K562 (cell line): Measurements from ENCODE around the gene RHEBL1. TPM values are rescaled to one million over a fixed set of nuclear protein-coding genes. Genes with fewer than 3 reads are reported as not detected.

Experiments
- BHLHE40 ChIP-seq: IDR thresholded peaks from 2 replicates; pipeline ENCODE4 v1.6.1; 2011; ENCODE audit warnings: low read length, improper control_type of control experiment
- DEAF1 ChIP-seq: fragments of 450-650 bp; formaldehyde crosslinking; IDR thresholded peaks from 2 replicates; pipeline ENCODE4 v1.4.0; 2020; ENCODE audit warnings: mild to moderate bottlenecking, moderate library complexity
- E2F8 ChIP-seq: fragments of 450-650 bp; IDR thresholded peaks from 2 replicates; pipeline ENCODE4 v1.7.1; 2018; ENCODE audit warnings: mild to moderate bottlenecking, low read depth; ENCODE audit not compliant: partially characterized antibody
- MEF2D ChIP-seq: conservative IDR thresholded peaks from 2 replicates; pipeline ENCODE4 v1.6.1; 2016; ENCODE audit warnings: low read depth, missing genetic modification characterization, missing compliant biosample characterization
- TCF3 ChIP-seq: sonication (generic); formaldehyde crosslinking; IDR thresholded peaks from 2 replicates; pipeline ENCODE4 v1.4.0; 2020; ENCODE audit warnings: mild to moderate bottlenecking, missing genetic modification reagents
- TCF7 ChIP-seq: sonication (generic); IDR thresholded peaks from 2 replicates; pipeline ENCODE4 v1.6.1; 2016; ENCODE audit warnings: antibody characterized with exemption, borderline replicate concordance
- TRIM25 ChIP-seq: fragments of 450-650 bp; IDR thresholded peaks from 2 replicates; pipeline ENCODE4 v1.7.0; 2016; ENCODE audit warnings: borderline replicate concordance
- ZBTB40 ChIP-seq, 2 experiments: fragments of 450-650 bp in 1 of 2; sonication (generic) in 1 of 2; formaldehyde crosslinking in 1 of 2; IDR thresholded peaks; 2 replicates each; pipeline versions ENCODE4 v1.7.1 to v1.9.0; 2016 to 2022; ENCODE audit warnings: inconsistent platforms in 1 of 2, mild to moderate bottlenecking in 1 of 2, missing genetic modification reagents in 1 of 2
- ZZZ3 ChIP-seq: fragments of 450-650 bp; IDR thresholded peaks from 2 replicates; pipeline ENCODE4 v1.6.1; 2016; ENCODE audit warnings: antibody characterized with exemption, mild to moderate bottlenecking, moderate library complexity
- polyA plus RNA-seq, 8 experiments: library from polyadenylated mRNA; depleted of rRNA in 4 of 8; stranded (reverse) in 5 of 8; unstranded in 3 of 8; fragments of >200 nt; fragmentation: Nextera tagmentation in 2 of 8; fragmentation: Illumina TruSeq in 1 of 8; extraction: Ambion mirVana in 2 of 8; extraction: Trizol in 1 of 8; gene quantifications; 2 replicates each; pipeline versions ENCODE4 v1.2.1 to v1.2.3, GENCODE V29; 2011 to 2014; ENCODE audit warnings: inconsistent platforms in 1 of 8, missing spikeins in 1 of 8
- total RNA-seq, 7 experiments: library from RNA; depleted of rRNA in 6 of 7; stranded (reverse); fragments of >200 nt in 6 of 7; fragmentation: Illumina TruSeq in 2 of 7; extraction: Trizol in 2 of 7; gene quantifications; 2 replicates each; pipeline versions ENCODE4 v1.2.1 to v1.2.3, GENCODE V29; 2011 to 2021; ENCODE audit warnings: low replicate concordance in 1 of 7

The RHEBL1 gene
- total and polyA plus RNA-seq, 9 of the 15 experiments (the other 6 are each of a cell fraction or from before 2014, with no cell fraction given) = 4.3 to 36.1 (median 8.2) TPM

- TF ChIP-seq ZBTB40 (IDR thresholded peaks at IDR 0.05) (peak; percentile 75), ZBTB40 (CRISPR knock-in tag; IDR thresholded peaks at IDR 0.05) (no peak), TRIM25 (0 out of 2 replicates have a peak, but pooled peaks have one; percentile 21), DEAF1 (CRISPR knock-in tag) (no peak), E2F8 (peak; percentile 83), TCF3 (CRISPR knock-in tag) (peak; percentile 38; the same call in 1 of the 2 replicates), MEF2D (tag) (peak; percentile 61; the same call in 1 of the 2 replicates), BHLHE40 (peak; percentile 44; the same call in 1 of the 2 replicates), ZZZ3 (peak; percentile 72; the same call in 1 of the 2 replicates), TCF7 (peak; percentile 67; the same call in 1 of the 2 replicates)
These were observed 9.3 kb downstream of the RHEBL1 start, which contains the start of gene KMT2D (continued) for GRCh38 chr12:49060237-49061156.
